IPS DF 4.7 (cell line): ENCODE data around the gene KCNIP4.

Experiments
- DNase-seq: peaks from one replicate; pipeline ENCODE4 v3.0.0-alpha.2; 2013; ENCODE audit warnings: low spot score; ENCODE audit errors: extremely low read depth

Gene KCNIP4

GRCh38 chr4:21901281-21901680, 47.3 kb downstream of the KCNIP4 start:
- DNase-seq = no peak

GRCh38 chr4:21900211-21900610, 48.4 kb downstream of the KCNIP4 start:
- DNase-seq = no peak

- no peak for DNase-seq
These were observed 50.5 kb downstream of the KCNIP4 start for GRCh38 chr4:21898101-21898500.

- DNase-seq = no peak
These were observed 51.8 kb downstream of the KCNIP4 start for GRCh38 chr4:21896767-21897166.

- DNase-seq = no peak
These were observed 55.4 kb downstream of the KCNIP4 start for GRCh38 chr4:21893136-21893535.

- DNase-seq = no peak
These were observed 58.3 kb downstream of the KCNIP4 start for GRCh38 chr4:21890231-21890630.

GRCh38 chr4:21888195-21888976, 60.2 kb downstream of the KCNIP4 start:
- no peak for DNase-seq

GRCh38 chr4:21887481-21887880, 61.1 kb downstream of the KCNIP4 start:
- no peak for DNase-seq

- DNase-seq = no peak
These were observed 62.8 kb downstream of the KCNIP4 start for GRCh38 chr4:21885770-21886169.

GRCh38 chr4:21885241-21885640, 63.3 kb downstream of the KCNIP4 start:
- no peak for DNase-seq

GRCh38 chr4:21884615-21885014, 64.0 kb downstream of the KCNIP4 start:
- DNase-seq = no peak

GRCh38 chr4:21882051-21882839, 66.3 kb downstream of the KCNIP4 start:
- DNase-seq = no peak

GRCh38 chr4:21879187-21879586, 69.4 kb downstream of the KCNIP4 start:
- DNase-seq = peak; percentile 33

- DNase-seq = no peak
These were observed 71.9 kb downstream of the KCNIP4 start for GRCh38 chr4:21876711-21877110.

GRCh38 chr4:21873145-21873544, 75.4 kb downstream of the KCNIP4 start:
- DNase-seq = no peak

GRCh38 chr4:21872101-21872500, 76.5 kb downstream of the KCNIP4 start:
- DNase-seq = no peak

- DNase-seq = no peak
These were observed 78.4 kb downstream of the KCNIP4 start for GRCh38 chr4:21869978-21870745.

- DNase-seq = no peak
These were observed 83.9 kb downstream of the KCNIP4 start for GRCh38 chr4:21864686-21865085.

GRCh38 chr4:21862917-21863316, 85.7 kb downstream of the KCNIP4 start:
- DNase-seq = no peak

- no peak for DNase-seq
These were observed 89.6 kb downstream of the KCNIP4 start for GRCh38 chr4:21858971-21859370.

GRCh38 chr4:21856754-21857153, 91.8 kb downstream of the KCNIP4 start:
- DNase-seq = no peak

- DNase-seq = no peak
These were observed 92.3 kb downstream of the KCNIP4 start for GRCh38 chr4:21856301-21856700.
